A673 (cell line): ENCODE data around the gene CYP46A1.

ENCODE experiments used
- EZH2 ChIP-seq: fragments of 200-600 bp; sonication (generic); IDR thresholded peaks from 2 replicates; pipeline ENCODE4 v1.6.1; 2017; ENCODE audit warnings: borderline replicate concordance, low read depth, mild to moderate bottlenecking, mixed read lengths, antibody characterized with exemption, low read length; ENCODE audit not compliant: poor library complexity, severe bottlenecking
- TF ChIP-seq, protein P1 (sequence below): fragments of 300-800, 200-600 bp; sonication (generic); conservative IDR thresholded peaks from 2 replicates; pipeline ENCODE4 v1.5.1; 2017; ENCODE audit warnings: low read depth, mild to moderate bottlenecking, antibody characterized with exemption, low read length, moderate library complexity, mixed read lengths

- TF ChIP-seq, protein P1, sequence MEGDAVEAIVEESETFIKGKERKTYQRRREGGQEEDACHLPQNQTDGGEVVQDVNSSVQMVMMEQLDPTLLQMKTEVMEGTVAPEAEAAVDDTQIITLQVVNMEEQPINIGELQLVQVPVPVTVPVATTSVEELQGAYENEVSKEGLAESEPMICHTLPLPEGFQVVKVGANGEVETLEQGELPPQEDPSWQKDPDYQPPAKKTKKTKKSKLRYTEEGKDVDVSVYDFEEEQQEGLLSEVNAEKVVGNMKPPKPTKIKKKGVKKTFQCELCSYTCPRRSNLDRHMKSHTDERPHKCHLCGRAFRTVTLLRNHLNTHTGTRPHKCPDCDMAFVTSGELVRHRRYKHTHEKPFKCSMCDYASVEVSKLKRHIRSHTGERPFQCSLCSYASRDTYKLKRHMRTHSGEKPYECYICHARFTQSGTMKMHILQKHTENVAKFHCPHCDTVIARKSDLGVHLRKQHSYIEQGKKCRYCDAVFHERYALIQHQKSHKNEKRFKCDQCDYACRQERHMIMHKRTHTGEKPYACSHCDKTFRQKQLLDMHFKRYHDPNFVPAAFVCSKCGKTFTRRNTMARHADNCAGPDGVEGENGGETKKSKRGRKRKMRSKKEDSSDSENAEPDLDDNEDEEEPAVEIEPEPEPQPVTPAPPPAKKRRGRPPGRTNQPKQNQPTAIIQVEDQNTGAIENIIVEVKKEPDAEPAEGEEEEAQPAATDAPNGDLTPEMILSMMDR, result no peak
- no peak for TF ChIP-seq EZH2
Measured at GRCh38 chr14:99716091-99716849, 32.2 kb downstream of the CYP46A1 start.
